Esophagus muscularis mucosa (tissue), 4 donors: ENCODE results near the gene NEDD9.

Experiments used
- EP300 ChIP-seq: sonication (generic); formaldehyde crosslinking; IDR thresholded peaks from one replicate; pipeline ENCODE4 v1.6.1; 2017; ENCODE audit warnings: antibody characterized with exemption
- POLR2A ChIP-seq: fragments of 450-650 bp; IDR thresholded peaks from one replicate; pipeline ENCODE4 v1.6.1; 2017; ENCODE audit warnings: antibody characterized with exemption, moderate library complexity, mild to moderate bottlenecking, low read depth
- POLR2AphosphoS5 ChIP-seq, 2 donors: sonication (generic); formaldehyde crosslinking; IDR thresholded peaks; one replicate each; pipeline ENCODE4 v1.6.1; 2017; ENCODE audit warnings: antibody characterized with exemption in 2 of 2
- TF ChIP-seq, protein P1 (sequence below), 3 experiments: fragments of 200-600 bp in 2 of 3; fragments of 450-650 bp in 1 of 3; sonication (generic) in 2 of 3; IDR thresholded peaks; one replicate each; pipeline ENCODE4 v1.5.1; 2017 to 2019; ENCODE audit warnings: antibody characterized with exemption in 3 of 3, mild to moderate bottlenecking in 2 of 3, moderate library complexity in 1 of 3

DNA sequence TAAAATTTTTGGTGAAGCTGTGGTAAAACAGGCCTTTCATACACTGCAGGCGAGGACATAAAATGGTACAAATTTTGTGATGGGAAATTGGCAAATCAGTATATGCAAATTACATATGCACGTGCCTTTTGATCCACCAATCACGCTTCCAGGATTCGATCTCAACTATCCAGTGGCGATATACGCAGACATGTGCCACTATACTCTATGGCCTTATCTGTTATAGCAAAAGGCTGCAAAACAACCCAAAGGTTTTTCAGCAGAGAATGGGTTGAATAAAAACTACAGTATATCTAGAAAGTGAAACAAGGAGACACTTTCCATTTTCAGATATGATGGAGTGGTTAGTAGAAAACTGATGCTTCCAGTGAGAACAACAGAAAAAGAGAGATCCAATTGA lies 79.0 kb downstream of the NEDD9 start:
- TF ChIP-seq, protein P1, sequence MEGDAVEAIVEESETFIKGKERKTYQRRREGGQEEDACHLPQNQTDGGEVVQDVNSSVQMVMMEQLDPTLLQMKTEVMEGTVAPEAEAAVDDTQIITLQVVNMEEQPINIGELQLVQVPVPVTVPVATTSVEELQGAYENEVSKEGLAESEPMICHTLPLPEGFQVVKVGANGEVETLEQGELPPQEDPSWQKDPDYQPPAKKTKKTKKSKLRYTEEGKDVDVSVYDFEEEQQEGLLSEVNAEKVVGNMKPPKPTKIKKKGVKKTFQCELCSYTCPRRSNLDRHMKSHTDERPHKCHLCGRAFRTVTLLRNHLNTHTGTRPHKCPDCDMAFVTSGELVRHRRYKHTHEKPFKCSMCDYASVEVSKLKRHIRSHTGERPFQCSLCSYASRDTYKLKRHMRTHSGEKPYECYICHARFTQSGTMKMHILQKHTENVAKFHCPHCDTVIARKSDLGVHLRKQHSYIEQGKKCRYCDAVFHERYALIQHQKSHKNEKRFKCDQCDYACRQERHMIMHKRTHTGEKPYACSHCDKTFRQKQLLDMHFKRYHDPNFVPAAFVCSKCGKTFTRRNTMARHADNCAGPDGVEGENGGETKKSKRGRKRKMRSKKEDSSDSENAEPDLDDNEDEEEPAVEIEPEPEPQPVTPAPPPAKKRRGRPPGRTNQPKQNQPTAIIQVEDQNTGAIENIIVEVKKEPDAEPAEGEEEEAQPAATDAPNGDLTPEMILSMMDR (IDR thresholded peaks at IDR 0.05) = no peak
- no peak for TF ChIP-seq EP300
- TF ChIP-seq POLR2AphosphoS5 (IDR thresholded peaks at IDR 0.05) = no peak
- TF ChIP-seq POLR2A = no peak
